NCI-H2107 treated with DMSO at 0.1 percent for 48 hours (cell line): Measurements from ENCODE around the gene DCBLD1.
"Not testable (repeated sequence)": the region's sequence is repeated elsewhere in the genome, so short reads cannot be mapped to it uniquely, and the experiment has no call there.

Experiments used
- DNase-seq: peaks from one replicate; lab custom pipeline; 2025; ENCODE audit not compliant: unreplicated experiment; lab: John Stamatoyannopoulos, UW

Gene DCBLD1

DNA sequence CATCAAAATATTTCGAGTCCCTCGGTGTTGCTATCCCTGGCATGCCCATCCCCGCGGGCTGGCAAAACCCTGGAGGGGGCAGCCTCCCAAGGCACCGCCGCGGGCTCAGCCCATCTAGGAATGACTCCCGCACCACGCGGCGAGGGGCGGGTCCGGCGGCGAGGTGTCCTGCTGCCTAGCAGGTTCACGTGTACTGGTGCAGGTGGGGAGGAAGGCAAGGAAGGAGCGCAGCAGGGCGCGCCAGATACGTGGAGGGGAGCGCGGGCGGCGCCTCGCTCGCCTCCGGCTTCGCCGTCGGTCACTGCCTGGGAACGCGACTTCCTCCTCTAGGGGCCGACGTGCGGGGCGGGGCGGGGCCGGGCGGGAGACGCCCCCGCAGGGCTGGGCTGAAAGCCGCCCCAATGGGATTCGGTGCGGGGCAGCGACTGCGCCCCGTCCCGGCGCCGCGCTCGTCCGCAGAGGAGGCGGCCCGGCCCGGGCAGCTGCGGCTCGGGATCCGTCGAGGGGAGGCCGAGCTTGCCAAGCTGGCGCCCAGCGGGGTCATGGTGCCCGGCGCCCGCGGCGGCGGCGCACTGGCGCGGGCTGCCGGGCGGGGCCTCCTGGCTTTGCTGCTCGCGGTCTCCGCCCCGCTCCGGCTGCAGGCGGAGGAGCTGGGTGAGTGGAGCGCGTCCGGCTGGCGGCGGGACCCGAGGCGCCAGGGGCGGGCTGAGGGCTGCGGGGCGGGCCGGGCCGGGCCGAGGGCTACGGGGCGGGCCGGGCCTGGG, at the start of gene DCBLD1:
Gene DCBLD1, plus strand, starts transcription at position 435 of the 764 bp plus-strand sequence. Its CDS starts 108 bp downstream, at position 543.
- DNase-seq, result peak; percentile 1

- DNase-seq, result no peak
These were observed 41.6 kb upstream of the DCBLD1 start for GRCh38 chr6:117440706-117441525.

DNA sequence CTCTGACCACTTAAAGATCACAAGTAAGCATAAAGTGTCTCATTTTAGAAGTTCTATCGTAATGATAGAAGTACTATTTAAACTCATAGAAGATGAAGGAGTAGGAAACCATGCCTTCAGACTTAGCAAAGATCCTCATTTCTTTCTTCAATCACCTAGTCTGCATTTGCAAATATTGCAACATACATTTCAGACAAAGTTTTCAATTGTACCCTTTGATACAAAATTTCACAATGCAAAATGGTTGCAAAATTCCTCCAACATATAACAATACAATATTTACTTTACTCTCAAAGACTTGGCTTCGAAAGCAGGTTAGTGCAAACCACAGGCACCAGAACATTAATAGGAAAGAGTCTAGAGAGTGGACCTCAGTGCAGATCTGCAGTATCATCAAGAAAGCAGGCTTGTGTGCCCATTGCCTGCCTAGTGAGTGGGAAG, 40.6 kb upstream of the DCBLD1 start:
- DNase-seq, result no peak

DNA sequence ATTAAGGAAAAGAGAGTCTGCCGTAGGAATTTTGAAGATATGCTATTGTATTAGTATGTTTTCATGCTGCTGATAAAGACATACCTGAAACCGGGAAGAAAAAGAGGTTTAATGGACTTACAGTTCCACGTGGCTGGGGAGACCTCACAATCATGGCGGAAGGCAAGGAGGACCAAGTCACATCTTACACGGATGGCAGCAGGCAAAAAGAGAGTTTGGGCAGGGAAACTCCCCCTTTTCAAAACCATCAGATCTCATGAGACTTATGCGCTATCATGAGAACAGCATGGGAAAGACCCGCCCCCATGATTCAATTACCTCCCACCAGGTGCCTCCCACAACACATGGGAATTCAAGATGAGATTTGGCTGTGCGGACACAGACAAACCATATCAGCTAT, 40.2 kb upstream of the DCBLD1 start:
- DNase-seq, result not testable (repeated sequence)

GRCh38 chr6:117444600-117444999, 37.9 kb upstream of the DCBLD1 start:
- no peak for DNase-seq

DNA sequence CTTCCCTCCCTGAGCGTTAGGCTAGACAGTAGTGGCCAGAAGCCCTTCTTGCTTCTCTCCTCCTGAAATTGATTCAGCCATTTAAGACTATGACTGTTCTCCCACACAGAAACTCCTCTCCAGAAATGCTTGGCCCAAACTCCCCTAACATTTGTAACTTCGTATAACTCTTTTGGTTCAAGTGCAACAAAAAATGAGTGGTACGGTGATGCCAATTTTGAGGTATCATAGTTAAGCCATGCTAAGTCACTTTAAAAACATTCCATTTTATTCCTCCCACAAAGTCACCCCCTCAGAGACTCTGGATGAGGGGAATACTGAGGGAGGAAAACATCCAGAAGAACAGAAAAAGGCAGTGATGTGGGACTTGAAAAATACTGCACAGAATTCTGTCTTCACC, 35.6 kb upstream of the DCBLD1 start:
- no peak for DNase-seq

- no peak for DNase-seq
These were observed 34.5 kb upstream of the DCBLD1 start for GRCh38 chr6:117448011-117448410.

DNA sequence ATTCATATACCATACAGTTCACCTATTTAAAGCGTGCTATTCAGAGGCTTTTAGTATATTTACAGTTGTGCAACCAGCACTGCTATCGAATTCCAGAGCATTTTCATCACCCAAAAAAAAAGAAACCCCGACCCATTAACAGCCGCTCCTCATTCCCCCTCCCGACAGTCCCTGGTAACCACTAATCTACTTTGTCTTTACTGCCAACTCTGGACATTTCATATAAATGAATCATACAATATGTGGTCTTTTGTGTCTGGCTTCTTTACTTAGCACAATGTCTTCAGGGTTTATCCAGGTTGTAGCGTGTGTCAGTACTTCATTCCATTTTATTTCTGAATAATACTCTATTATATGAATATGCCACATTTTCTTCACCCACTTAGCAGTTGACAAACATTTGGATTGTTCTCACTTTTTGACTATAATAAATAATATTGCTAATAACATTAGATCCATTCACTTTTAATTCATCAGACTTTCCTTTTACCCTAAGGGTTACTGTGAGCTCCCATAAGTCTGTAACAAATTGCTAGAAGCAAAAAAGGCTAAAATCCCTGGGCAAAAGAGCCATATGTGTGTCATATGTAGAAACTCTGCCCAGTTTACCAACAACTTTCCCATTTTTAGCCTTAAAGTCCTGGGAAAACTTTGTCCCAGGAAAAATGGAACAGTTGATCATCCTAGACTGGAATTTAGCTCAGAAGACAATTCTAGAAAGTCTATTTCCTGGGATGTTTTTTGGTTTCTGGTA, 33.6 kb upstream of the DCBLD1 start:
- no peak for DNase-seq

DNA sequence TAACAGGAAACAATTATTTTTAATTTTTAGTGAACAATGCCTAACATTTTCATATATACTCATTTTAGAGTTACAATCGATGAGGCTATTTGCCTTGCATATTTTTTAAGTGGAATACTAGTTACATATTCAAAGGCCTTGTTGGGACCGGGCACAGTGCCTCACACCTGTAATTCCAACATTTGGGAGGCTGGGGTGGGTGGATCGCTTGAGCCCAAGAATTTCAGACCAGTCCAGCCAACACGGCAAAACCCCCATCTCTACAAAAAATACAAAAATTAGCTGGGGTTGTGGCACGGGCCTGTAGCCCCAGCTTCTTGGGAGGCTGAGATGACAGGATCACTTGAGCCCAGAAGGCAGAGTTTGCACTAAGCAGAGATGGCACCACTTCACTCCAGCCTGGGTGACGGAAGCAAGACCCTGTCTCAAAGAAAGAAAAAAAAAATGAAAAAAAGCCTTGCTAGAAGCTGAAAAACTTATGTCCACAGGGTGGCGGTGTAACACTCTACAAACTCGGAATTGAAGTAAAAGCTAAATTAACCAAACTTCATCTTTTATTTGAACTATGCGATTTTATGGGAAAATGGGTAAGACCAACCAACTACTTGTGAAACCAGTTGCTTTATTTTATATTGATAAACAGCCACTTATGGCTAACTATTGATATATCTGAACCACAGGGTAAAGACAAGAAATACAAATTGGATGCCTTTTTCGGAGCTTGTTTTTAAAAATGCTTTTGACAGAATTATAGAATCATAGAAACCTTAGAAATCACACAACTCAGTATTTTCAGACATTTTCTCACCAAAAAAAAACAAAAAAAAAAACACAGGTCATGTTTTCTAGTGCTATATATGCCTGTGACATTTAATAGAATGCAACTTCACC, 32.7 kb upstream of the DCBLD1 start:
- DNase-seq, result peak; percentile 3

DNA sequence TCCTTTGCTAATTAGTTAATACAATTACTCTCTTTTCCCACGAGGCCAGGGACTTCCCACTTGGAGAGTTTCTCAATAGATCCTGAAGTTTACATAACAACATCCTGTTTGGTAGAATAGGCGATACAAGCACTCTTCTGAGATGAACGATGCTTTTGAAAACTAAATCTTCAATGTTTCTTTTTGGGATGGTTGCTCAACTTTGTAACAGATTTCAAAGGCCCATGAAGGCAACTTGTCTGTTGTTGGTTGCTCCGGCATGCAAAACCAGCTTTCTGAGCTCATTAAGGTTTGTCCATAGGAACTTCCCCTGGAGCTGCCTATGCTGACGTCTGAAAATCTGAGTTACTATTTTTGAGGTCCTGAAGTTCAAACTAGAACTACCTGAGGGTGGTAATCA, 30.8 kb upstream of the DCBLD1 start:
- no peak for DNase-seq

- DNase-seq, result no peak
These were observed 26.2 kb upstream of the DCBLD1 start for GRCh38 chr6:117456250-117456649.

GRCh38 chr6:117456998-117457397, 25.5 kb upstream of the DCBLD1 start:
- DNase-seq, result no peak

DNA sequence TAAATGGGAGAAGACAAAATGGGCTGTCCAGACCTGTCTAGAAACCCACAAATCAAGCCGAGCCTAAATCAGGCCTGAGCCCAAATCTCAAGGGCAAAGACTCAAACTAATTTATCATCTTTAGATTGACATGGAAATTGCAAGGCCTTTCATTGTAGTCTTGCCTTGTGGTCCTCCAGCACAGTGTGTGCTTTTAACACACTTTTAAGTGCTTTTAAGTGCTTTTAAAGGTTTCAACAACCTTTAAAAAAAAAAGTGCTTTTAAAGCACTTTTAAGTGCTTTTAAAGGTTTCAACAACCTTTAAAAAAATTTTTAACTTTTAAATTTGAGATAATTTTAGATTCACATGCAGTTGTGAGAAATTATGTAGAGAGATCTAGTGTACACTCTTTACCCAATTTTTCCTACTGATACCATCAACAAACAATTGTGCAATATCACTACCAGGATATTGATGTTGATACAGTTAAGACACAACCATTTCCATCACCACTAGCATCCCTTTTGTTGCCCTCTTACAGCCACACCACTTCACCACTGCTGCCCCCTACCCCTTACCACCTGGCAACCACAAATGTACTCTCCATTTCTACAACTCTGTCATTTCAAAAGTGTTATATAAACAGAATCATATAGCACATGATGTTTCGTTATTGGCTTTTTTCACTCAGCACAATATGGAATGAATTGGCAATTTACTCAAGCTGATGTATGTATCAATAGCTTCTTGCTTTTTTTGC, 23.1 kb upstream of the DCBLD1 start:
- DNase-seq, result peak; percentile 6

DNA sequence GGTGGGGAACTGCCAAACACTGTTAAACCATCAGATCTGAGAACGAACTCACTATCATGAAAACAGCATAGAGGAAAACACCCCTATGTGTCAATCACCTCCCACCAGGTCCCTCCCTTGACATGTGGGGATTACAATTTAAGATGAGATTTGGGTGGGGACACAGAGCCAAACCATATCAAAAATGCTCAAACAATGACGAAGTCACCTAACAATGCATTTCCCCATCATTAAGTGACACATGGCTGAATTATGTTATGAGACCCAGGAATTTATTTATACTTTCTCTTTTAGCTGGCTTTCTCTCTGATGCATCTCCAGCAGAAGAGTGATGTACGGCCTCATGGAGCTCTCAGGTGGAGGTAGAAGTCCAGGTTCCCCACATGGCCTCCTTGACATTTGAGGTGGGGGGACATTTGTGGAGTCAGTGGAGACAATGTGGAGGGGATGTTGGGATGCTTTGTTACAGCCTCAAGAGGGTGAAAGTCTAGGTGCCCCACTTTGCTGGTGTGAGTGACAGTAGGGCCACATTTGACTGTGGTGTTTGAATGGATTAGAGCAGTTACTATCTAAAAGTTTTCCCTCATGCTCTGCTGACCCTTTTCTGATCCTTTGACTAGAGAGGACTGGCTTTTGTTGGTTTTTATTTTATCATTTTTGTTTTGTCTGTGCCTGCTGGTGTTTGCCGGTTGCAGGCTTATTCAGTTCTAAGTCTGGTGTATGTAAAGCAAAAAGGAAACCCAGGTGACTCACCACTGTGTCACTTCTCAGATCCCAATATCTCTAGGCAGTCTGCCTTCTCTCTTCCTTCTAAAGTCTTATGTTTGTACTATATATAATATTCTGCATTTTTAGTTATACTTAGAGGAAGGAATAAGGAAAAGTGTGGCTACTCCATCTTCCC, 18.5 kb upstream of the DCBLD1 start:
- DNase-seq, result no peak

DNA sequence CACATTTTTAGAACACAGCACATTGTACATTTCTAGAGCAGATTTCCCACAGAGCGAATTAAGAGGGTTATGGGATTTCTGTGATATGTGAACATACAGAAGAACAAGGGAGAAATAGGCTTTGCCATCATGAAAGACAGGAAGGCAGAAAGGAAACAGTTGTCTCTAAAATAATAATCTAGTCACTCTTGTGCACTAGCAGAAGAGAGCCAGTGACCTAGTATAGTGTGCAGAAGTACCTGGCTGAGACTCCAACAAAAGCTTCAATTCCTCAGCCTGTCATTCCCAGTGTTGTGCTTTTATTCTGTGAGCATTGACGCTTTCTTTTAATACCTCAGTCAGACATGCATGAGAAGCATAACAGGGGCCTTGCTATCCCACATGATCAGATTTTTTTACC, 17.8 kb upstream of the DCBLD1 start:
- no peak for DNase-seq

DNA sequence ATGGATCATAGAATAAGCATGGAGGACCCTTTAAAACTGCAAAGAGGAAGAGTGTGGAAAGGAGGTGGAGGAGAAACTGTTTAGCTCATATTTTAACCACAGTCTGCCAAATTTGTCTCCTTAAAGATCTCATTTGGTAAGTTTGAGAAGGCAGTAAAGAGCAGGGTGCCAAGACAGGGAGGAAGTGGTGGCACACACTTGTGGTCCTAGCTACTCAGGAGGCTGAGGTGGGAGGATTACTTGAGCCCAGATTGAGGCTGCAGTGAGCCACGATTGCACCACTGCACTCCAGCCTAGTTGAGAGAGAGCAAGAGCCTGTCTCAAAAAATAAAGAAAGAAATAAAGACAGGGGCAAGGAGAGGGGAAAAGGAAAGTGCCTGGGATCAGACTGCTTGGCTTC, 16.8 kb upstream of the DCBLD1 start:
- DNase-seq, result no peak

DNA sequence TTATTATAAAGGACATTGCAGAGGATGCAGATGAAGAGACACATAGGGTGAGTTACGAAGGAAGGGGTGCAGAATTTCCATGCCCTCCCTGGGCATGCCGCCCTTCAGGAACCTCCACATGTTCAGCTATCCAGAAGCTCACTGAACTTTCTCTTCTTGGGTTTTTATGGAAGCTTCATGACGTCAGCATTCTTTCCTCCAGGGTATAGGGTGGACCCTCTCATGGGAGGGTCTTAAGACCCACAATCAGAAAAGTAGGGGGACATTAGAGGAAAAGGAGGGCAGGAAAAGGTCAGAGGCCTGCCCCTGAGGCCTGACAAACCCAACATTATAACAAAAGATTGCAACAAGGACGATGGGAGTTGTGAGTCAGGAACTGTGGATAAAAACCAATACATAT, 14.6 kb upstream of the DCBLD1 start:
- DNase-seq, result no peak

DNA sequence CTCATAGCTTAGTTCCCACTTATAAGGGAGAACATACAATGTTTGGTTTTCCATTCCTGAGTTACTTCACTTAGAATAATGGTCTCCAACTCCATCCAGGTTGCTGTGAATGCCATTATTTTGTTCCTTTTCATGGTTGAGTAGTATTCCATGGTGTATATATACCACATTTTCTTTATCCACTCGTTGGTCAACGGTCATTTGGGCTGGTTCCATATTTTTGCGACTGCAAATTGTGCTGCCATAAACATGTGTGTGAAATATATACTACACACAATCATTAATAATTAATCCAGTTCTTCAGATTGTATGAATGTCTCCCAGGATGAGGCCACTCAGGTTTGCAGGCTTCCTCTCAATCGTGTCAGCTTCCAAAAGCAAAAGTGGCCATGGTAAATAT, 13.9 kb upstream of the DCBLD1 start:
- DNase-seq, result not testable (repeated sequence)

GRCh38 chr6:117469356-117469755, 13.1 kb upstream of the DCBLD1 start:
- DNase-seq, result no peak
